ENCODE data around the gene GRB2.
"Not testable (repeated sequence)": the region's sequence is repeated elsewhere in the genome, so short reads cannot be mapped to it uniquely, and the experiment has no call there.

The GRB2 gene

GRCh38 chr17:75388476-75389030 lies 16.9 kb downstream of the GRB2 start:
- DNase-seq (ENCODE audit: low read depth in 2 of 2, low spot score in 1 of 2), result no peak

- no peak for DNase-seq (ENCODE audit: low read depth in 2 of 2, low spot score in 1 of 2)
These were observed 17.7 kb downstream of the GRB2 start for GRCh38 chr17:75387771-75388170.

- DNase-seq (ENCODE audit: low read depth in 2 of 2, low spot score in 1 of 2), result no peak
These were observed 19.0 kb downstream of the GRB2 start for GRCh38 chr17:75386430-75386829.

GRCh38 chr17:75384751-75385150 lies 20.7 kb downstream of the GRB2 start:
- DNase-seq (ENCODE audit: low read depth in 2 of 2, low spot score in 1 of 2), result no peak

- no peak for DNase-seq (ENCODE audit: low read depth in 2 of 2, low spot score in 1 of 2)
These were observed 21.7 kb downstream of the GRB2 start for GRCh38 chr17:75383842-75384195.

GRCh38 chr17:75380750-75381149 lies 24.7 kb downstream of the GRB2 start:
- no peak for DNase-seq (ENCODE audit: low read depth in 2 of 2, low spot score in 1 of 2)

GRCh38 chr17:75380315-75380714 lies 25.2 kb downstream of the GRB2 start:
- no peak for DNase-seq (ENCODE audit: low read depth in 2 of 2, low spot score in 1 of 2)

GRCh38 chr17:75379426-75379825 lies 26.1 kb downstream of the GRB2 start:
- DNase-seq (ENCODE audit: low read depth in 2 of 2, low spot score in 1 of 2), result not testable (repeated sequence)

- DNase-seq (ENCODE audit: low read depth in 2 of 2, low spot score in 1 of 2), result no peak
These were observed 32.2 kb downstream of the GRB2 start for GRCh38 chr17:75373280-75373679.

- DNase-seq (ENCODE audit: low read depth in 2 of 2, low spot score in 1 of 2), result no peak
These were observed 33.5 kb downstream of the GRB2 start for GRCh38 chr17:75371981-75372380.

GRCh38 chr17:75371339-75371738 lies 34.1 kb downstream of the GRB2 start:
- no peak for DNase-seq (ENCODE audit: low read depth in 2 of 2, low spot score in 1 of 2)

- DNase-seq (ENCODE audit: low read depth in 2 of 2, low spot score in 1 of 2), result no peak
These were observed 35.1 kb downstream of the GRB2 start for GRCh38 chr17:75370286-75370915.

- DNase-seq (ENCODE audit: low read depth in 2 of 2, low spot score in 1 of 2), result not testable (repeated sequence)
These were observed 37.4 kb downstream of the GRB2 start for GRCh38 chr17:75367838-75368789.

- DNase-seq (ENCODE audit: low read depth in 2 of 2, low spot score in 1 of 2), result no peak
These were observed 38.2 kb downstream of the GRB2 start for GRCh38 chr17:75367312-75367711.

GRCh38 chr17:75366432-75366831 lies 39.0 kb downstream of the GRB2 start:
- no peak for DNase-seq (ENCODE audit: low read depth in 2 of 2, low spot score in 1 of 2)

- no peak for DNase-seq (ENCODE audit: low read depth in 2 of 2, low spot score in 1 of 2)
These were observed 39.6 kb downstream of the GRB2 start for GRCh38 chr17:75365931-75366275.

GRCh38 chr17:75365009-75365930 lies 40.2 kb downstream of the GRB2 start:
- DNase-seq (ENCODE audit: low read depth in 2 of 2, low spot score in 1 of 2), result no peak

- no peak for DNase-seq (ENCODE audit: low read depth in 2 of 2, low spot score in 1 of 2)
These were observed 41.4 kb downstream of the GRB2 start for GRCh38 chr17:75364078-75364477.

GRCh38 chr17:75361996-75362395 lies 43.5 kb downstream of the GRB2 start:
- DNase-seq (ENCODE audit: low read depth in 2 of 2, low spot score in 1 of 2), result no peak

GRCh38 chr17:75361344-75361743 lies 44.1 kb downstream of the GRB2 start:
- DNase-seq (ENCODE audit: low read depth in 2 of 2, low spot score in 1 of 2), result no peak

- no peak for DNase-seq (ENCODE audit: low read depth in 2 of 2, low spot score in 1 of 2)
These were observed 49.1 kb downstream of the GRB2 start for GRCh38 chr17:75356260-75356937.
